Neural progenitor cell (in vitro differentiated cells): ENCODE results near the gene TDRD10. TPM values are rescaled to one million over a fixed set of nuclear protein-coding genes. Genes with fewer than 3 reads are reported as not detected.

Experiments
- DNase-seq: peaks from one replicate; pipeline ENCODE4 v3.0.0-alpha.2; 2016; ENCODE audit warnings: low spot score
- H2AFZ ChIP-seq: fragments of 200-600 bp; sonication (generic); replicated peaks from 2 replicates; pipeline ENCODE4 v1.6.1; 2016; ENCODE audit warnings: antibody characterized with exemption
- H3F3A ChIP-seq: fragments of 200-600 bp; sonication (generic); 2 replicates; pipeline ENCODE4 v1.6.1; 2016; ENCODE audit warnings: antibody characterized with exemption, low read depth
- H3K27ac ChIP-seq: fragments of 200-600 bp; sonication (generic); 2 replicates; pipeline ENCODE4 v1.5.1; 2016; ENCODE audit warnings: mild to moderate bottlenecking
- H3K27me3 ChIP-seq: fragments of 200-600 bp; sonication (generic); 2 replicates; pipeline ENCODE4 v1.6.1; 2016; ENCODE audit warnings: mild to moderate bottlenecking, moderate library complexity
- H3K36me3 ChIP-seq: fragments of 200-600 bp; sonication (generic); 2 replicates; pipeline ENCODE4 v1.5.1; 2016
- H3K4me1 ChIP-seq: fragments of 200-600 bp; sonication (generic); 2 replicates; pipeline ENCODE4 v1.6.1; 2016; ENCODE audit warnings: mixed run types
- H3K4me2 ChIP-seq: fragments of 200-600 bp; sonication (generic); 2 replicates; pipeline ENCODE4 v1.6.1; 2016
- H3K4me3 ChIP-seq: fragments of 200-600 bp; sonication (generic); 2 replicates; pipeline ENCODE4 v1.5.1; 2016
- H3K79me2 ChIP-seq: fragments of 200-600 bp; sonication (generic); 2 replicates; pipeline ENCODE4 v1.6.1; 2016; ENCODE audit warnings: low read depth
- H3K9ac ChIP-seq: fragments of 200-600 bp; sonication (generic); 2 replicates; pipeline ENCODE4 v1.6.1; 2016
- H3K9me3 ChIP-seq: fragments of 200-600 bp; sonication (generic); 2 replicates; pipeline ENCODE4 v1.5.1; 2016; ENCODE audit warnings: low read depth
- H4K20me1 ChIP-seq: fragments of 200-600 bp; sonication (generic); 2 replicates; pipeline ENCODE4 v1.6.1; 2016; ENCODE audit warnings: low read depth
- H3K27ac Mint-ChIP-seq: 3 replicates; pipeline ENCODE4 v1.8.0; 2021; ENCODE audit warnings: mixed read lengths
- H3K27me3 Mint-ChIP-seq: 2 replicates; pipeline ENCODE4 v1.8.0; 2022; ENCODE audit warnings: low read depth, mild to moderate bottlenecking, inconsistent platforms, moderate library complexity, mixed read lengths; ENCODE audit not compliant: insufficient read depth
- H3K36me3 Mint-ChIP-seq: 3 replicates; pipeline ENCODE4 v1.8.0; 2021; ENCODE audit warnings: mixed read lengths
- H3K4me1 Mint-ChIP-seq: 3 replicates; pipeline ENCODE4 v1.8.0; 2021; ENCODE audit warnings: mixed read lengths
- H3K4me3 Mint-ChIP-seq: 3 replicates; pipeline ENCODE4 v1.8.0; 2021; ENCODE audit warnings: mild to moderate bottlenecking, moderate library complexity, mixed read lengths
- H3K9me3 Mint-ChIP-seq: 3 replicates; pipeline ENCODE4 v1.8.0; 2020; ENCODE audit warnings: mixed read lengths
- EZH2 ChIP-seq: fragments of 200-600 bp; sonication (generic); IDR thresholded peaks from 2 replicates; pipeline ENCODE4 v1.6.1; 2017; ENCODE audit warnings: antibody characterized with exemption, mild to moderate bottlenecking, moderate library complexity
- EZH2phosphoT487 ChIP-seq: fragments of 200-600 bp; sonication (generic); IDR thresholded peaks from 2 replicates; pipeline ENCODE4 v1.6.1; 2017; ENCODE audit warnings: antibody characterized with exemption
- total RNA-seq: library from RNA; depleted of rRNA; stranded (reverse); fragments of >200 nt; gene quantifications from 2 replicates; pipeline ENCODE4 v1.2.3, GENCODE V29; 2015; ENCODE audit warnings: low replicate concordance
- TF ChIP-seq, protein P1 (sequence below): fragments of 200-600 bp; sonication (generic); IDR thresholded peaks from 2 replicates; pipeline ENCODE4 v1.5.1; 2017; ENCODE audit warnings: antibody characterized with exemption, mild to moderate bottlenecking

TDRD10 gene
- total RNA-seq, 1 donor from 2014 or later: not detected

DNA sequence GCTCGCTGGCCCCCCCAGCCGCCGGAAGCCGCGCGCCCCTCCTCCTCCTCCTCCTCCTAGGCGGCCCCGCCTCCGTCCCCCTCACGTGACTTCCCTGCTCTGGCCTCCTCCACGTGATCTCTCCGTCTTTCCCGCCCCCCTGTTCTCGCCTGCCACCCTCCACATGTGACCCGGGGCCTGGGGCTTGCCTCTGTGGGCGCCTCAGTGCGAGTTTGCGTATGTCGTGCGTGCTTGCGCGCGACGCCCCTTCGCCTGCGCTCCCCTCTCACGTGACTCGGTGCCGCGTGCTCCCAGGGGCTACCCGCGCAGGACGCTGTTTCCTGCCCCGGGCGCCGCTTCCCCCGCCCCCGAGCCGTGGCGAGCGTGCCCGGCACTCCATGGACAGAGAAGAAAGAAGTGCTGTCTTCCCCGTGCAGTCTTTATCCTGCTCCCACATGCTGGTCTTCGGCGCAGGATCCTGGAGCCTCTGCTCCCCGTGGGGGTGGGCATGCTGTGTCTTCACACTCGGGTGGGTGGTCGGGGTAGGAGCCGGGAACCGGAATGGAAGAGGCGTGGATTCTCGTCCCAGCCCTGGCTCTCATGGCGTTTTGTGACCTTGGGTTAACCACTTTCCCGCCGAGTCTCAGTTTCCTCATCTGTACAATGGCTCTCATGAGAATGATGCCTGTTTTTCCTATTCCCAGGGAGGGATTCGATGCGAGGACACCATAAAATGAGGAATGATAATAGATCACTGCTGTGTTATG lies 56.9 kb downstream of the TDRD10 start:
- Histone ChIP-seq H3K36me3 (peaks cover 14% of the 10 kb centered on the region), H3K27ac (no peak overlapping the region), H3K9ac (no peak overlapping the region), H3K79me2 (peaks cover 33% of the 10 kb centered on the region), H3K27me3 (no peaks in the 10 kb centered on the region), H3K9me3 (no peaks in the 10 kb centered on the region), H3K4me2 (peak overlapping the region; percentile 56), H4K20me1 (peaks cover 32% of the 10 kb centered on the region), H2AFZ (peak overlapping the region; percentile 62), H3K4me1 (peaks cover 14% of the 10 kb centered on the region), H3K4me3 (peak overlapping the region; percentile 100), H3F3A (peaks cover 12% of the 10 kb centered on the region)
- peaks cover 18% of the 10 kb centered on the region for H3K36me3 Mint-ChIP-seq
- peak; percentile 98 for DNase-seq
- peak overlapping the region; percentile 87 for H3K4me3 Mint-ChIP-seq
- TF ChIP-seq, protein P1, sequence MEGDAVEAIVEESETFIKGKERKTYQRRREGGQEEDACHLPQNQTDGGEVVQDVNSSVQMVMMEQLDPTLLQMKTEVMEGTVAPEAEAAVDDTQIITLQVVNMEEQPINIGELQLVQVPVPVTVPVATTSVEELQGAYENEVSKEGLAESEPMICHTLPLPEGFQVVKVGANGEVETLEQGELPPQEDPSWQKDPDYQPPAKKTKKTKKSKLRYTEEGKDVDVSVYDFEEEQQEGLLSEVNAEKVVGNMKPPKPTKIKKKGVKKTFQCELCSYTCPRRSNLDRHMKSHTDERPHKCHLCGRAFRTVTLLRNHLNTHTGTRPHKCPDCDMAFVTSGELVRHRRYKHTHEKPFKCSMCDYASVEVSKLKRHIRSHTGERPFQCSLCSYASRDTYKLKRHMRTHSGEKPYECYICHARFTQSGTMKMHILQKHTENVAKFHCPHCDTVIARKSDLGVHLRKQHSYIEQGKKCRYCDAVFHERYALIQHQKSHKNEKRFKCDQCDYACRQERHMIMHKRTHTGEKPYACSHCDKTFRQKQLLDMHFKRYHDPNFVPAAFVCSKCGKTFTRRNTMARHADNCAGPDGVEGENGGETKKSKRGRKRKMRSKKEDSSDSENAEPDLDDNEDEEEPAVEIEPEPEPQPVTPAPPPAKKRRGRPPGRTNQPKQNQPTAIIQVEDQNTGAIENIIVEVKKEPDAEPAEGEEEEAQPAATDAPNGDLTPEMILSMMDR: no peak
- peak; percentile 41 for TF ChIP-seq EZH2
- TF ChIP-seq EZH2phosphoT487: no peak
- peaks cover 4% of the 10 kb centered on the region for H3K27me3 Mint-ChIP-seq
- peak overlapping the region; percentile 81 for H3K27ac Mint-ChIP-seq
- no peaks in the 10 kb centered on the region for H3K9me3 Mint-ChIP-seq
- peaks cover 42% of the 10 kb centered on the region for H3K4me1 Mint-ChIP-seq

GRCh38 chr1:154559466-154560044 lies 57.5 kb downstream of the TDRD10 start:
- TF ChIP-seq, protein P1: peak; percentile 84
- TF ChIP-seq EZH2: no peak
- Histone ChIP-seq H3K36me3 (peaks cover 7% of the 10 kb centered on the region), H3K9ac (no peak overlapping the region), H3F3A (peaks cover 12% of the 10 kb centered on the region), H3K79me2 (peaks cover 33% of the 10 kb centered on the region), H4K20me1 (peaks cover 32% of the 10 kb centered on the region), H3K9me3 (no peaks in the 10 kb centered on the region), H3K27me3 (no peaks in the 10 kb centered on the region), H3K27ac (no peak overlapping the region), H3K4me2 (peak overlapping the region; percentile 56), H3K4me3 (peak overlapping the region; percentile 100), H3K4me1 (peaks cover 14% of the 10 kb centered on the region), H2AFZ (peak overlapping the region; percentile 62)
- Mint-ChIP-seq H3K4me3 (peak overlapping the region; percentile 87), H3K27ac (peak overlapping the region; percentile 81), H3K36me3 (peaks cover 14% of the 10 kb centered on the region), H3K27me3 (peaks cover 4% of the 10 kb centered on the region), H3K4me1 (peaks cover 42% of the 10 kb centered on the region), H3K9me3 (no peaks in the 10 kb centered on the region)
- peak; percentile 93 for DNase-seq

- peaks cover 25% of the 10 kb centered on the region for H3K27me3 Mint-ChIP-seq
- Histone ChIP-seq H2AFZ (no peak overlapping the region), H3K4me3 (no peak overlapping the region), H3K9me3 (no peaks in the 10 kb centered on the region), H4K20me1 (peaks cover 15% of the 10 kb centered on the region), H3K4me1 (peaks cover 10% of the 10 kb centered on the region), H3F3A (peaks cover 22% of the 10 kb centered on the region), H3K9ac (no peak overlapping the region), H3K79me2 (no peaks in the 10 kb centered on the region), H3K27ac (no peak overlapping the region), H3K36me3 (no peaks in the 10 kb centered on the region), H3K27me3 (peaks cover 20% of the 10 kb centered on the region), H3K4me2 (no peak overlapping the region)
- H3K36me3 Mint-ChIP-seq: no peaks in the 10 kb centered on the region
- peaks cover 16% of the 10 kb centered on the region for H3K4me1 Mint-ChIP-seq
- no peak overlapping the region for H3K4me3 Mint-ChIP-seq
- H3K9me3 Mint-ChIP-seq: no peaks in the 10 kb centered on the region
- TF ChIP-seq, protein P1: no peak
- no peak overlapping the region for H3K27ac Mint-ChIP-seq
- DNase-seq: no peak
Measured at GRCh38 chr1:154565876-154566275, 63.9 kb downstream of the TDRD10 start.
